Measurements from ENCODE around the gene NUMB. TPM values are rescaled to one million over a fixed set of nuclear protein-coding genes. Genes with fewer than 3 reads are reported as not detected.

The NUMB gene
- total RNA-seq, 2 donors from 2014 or later: 79.9 to 85.2 TPM

- peaks cover 12% of the 10 kb centered on the region for H3K4me1 Mint-ChIP-seq
- Histone ChIP-seq H3K4me1 (ENCODE audit: control insufficient read depth, insufficient read depth, low read length) (peaks cover 5% of the 10 kb centered on the region), H3K9me3 (ENCODE audit: control insufficient read depth, low read length) (no peaks in the 10 kb centered on the region), H3K27ac (ENCODE audit: low read depth, low read length) (no peak overlapping the region), H3K36me3 (ENCODE audit: control insufficient read depth, insufficient read depth, low read length) (no peaks in the 10 kb centered on the region), H3K9ac (ENCODE audit: extremely low read depth, low read length, poor library complexity, severe bottlenecking) (no peak overlapping the region), H3K4me3 (ENCODE audit: low read length) (no peak overlapping the region), H3K27me3 (ENCODE audit: control insufficient read depth, insufficient read depth, low read length, poor library complexity, severe bottlenecking) (peaks cover 59% of the 10 kb centered on the region)
- H3K27me3 Mint-ChIP-seq (ENCODE audit: insufficient read depth): peaks cover 82% of the 10 kb centered on the region
- H3K9me3 Mint-ChIP-seq: no peaks in the 10 kb centered on the region
- peak; percentile 65 for DNase-seq
- whole genome bisulfite sequencing, 2 experiments (ENCODE audit: insufficient coverage in 1 of 2, insufficient read length in 1 of 2): 88 to 97% methylated on average over 14 to 19 of the region's 19 CpGs
- no peak for TF ChIP-seq CTCF (conservative IDR thresholded peaks at IDR 0.05)
- no peak overlapping the region for H3K4me3 Mint-ChIP-seq
- H3K36me3 Mint-ChIP-seq (ENCODE audit: low read depth): peaks cover 5% of the 10 kb centered on the region
- no peak overlapping the region for H3K27ac Mint-ChIP-seq
These were observed 216.7 kb downstream of the NUMB start for GRCh38 chr14:73241481-73242165.

GRCh38 chr14:73240816-73241480 is 217.4 kb downstream of the NUMB start:
- peaks cover 86% of the 10 kb centered on the region for H3K27me3 Mint-ChIP-seq (ENCODE audit: insufficient read depth)
- H3K27me3 ChIP-seq (ENCODE audit: control insufficient read depth, insufficient read depth, low read length, poor library complexity, severe bottlenecking): peaks cover 65% of the 10 kb centered on the region

More at GRCh38 chr14:73240816-73241480, 217.4 kb downstream of the NUMB start:
- Mint-ChIP-seq H3K27ac (no peak overlapping the region), H3K4me3 (no peak overlapping the region), H3K4me1 (peaks cover 19% of the 10 kb centered on the region), H3K36me3 (ENCODE audit: low read depth) (peaks cover 5% of the 10 kb centered on the region), H3K9me3 (no peaks in the 10 kb centered on the region)
- Histone ChIP-seq H3K27ac (ENCODE audit: low read depth, low read length) (no peak overlapping the region), H3K36me3 (ENCODE audit: control insufficient read depth, insufficient read depth, low read length) (no peaks in the 10 kb centered on the region), H3K9ac (ENCODE audit: extremely low read depth, low read length, poor library complexity, severe bottlenecking) (no peak overlapping the region), H3K9me3 (ENCODE audit: control insufficient read depth, low read length) (no peaks in the 10 kb centered on the region), H3K4me1 (ENCODE audit: control insufficient read depth, insufficient read depth, low read length) (peaks cover 5% of the 10 kb centered on the region), H3K4me3 (ENCODE audit: low read length) (no peak overlapping the region)
- no peak for TF ChIP-seq CTCF (conservative IDR thresholded peaks at IDR 0.05)
- WGBS, 2 experiments (ENCODE audit: insufficient coverage in 1 of 2, insufficient read length in 1 of 2): 85 to 89% methylated on average over 8 to 10 of the region's 10 CpGs
- DNase-seq: peak; percentile 39
